Measurements from ENCODE around the gene CLPTM1.
"Not testable (repeated sequence)": the region's sequence is repeated elsewhere in the genome, so short reads cannot be mapped to it uniquely, and the experiment has no call there.

Gene CLPTM1

GRCh38 chr19:44908074-44908835 is 46.9 kb upstream of the CLPTM1 start:
- H4K20me1 ChIP-seq (ENCODE audit: insufficient read depth, low read length), result peaks cover 10% of the 10 kb centered on the region
- no peak overlapping the region for H3K4me2 ChIP-seq (ENCODE audit: insufficient read depth, low read length)
- no peaks in the 10 kb centered on the region for H3K4me1 ChIP-seq (ENCODE audit: insufficient read depth, low read length)
- no peaks in the 10 kb centered on the region for H3K27me3 ChIP-seq (ENCODE audit: insufficient read depth, low read length, poor library complexity)
- no peak overlapping the region for H3K4me3 ChIP-seq (ENCODE audit: low read depth in 1 of 2, low read length in 2 of 2)
- peaks cover 5% of the 10 kb centered on the region; the same call in 1 of the 2 replicates for H3K36me3 ChIP-seq (ENCODE audit: insufficient read depth, low read length)
- H2AFZ ChIP-seq (ENCODE audit: low read depth, low read length), result no peak overlapping the region
- H3K27ac ChIP-seq (ENCODE audit: low read length), result no peak overlapping the region
- ATAC-seq (ENCODE audit: insufficient read depth, low read depth) (no peak), DNase-seq (no peak)
- no peak overlapping the region for H3K9ac ChIP-seq (ENCODE audit: low read depth, low read length)
- H3K9me3 ChIP-seq (ENCODE audit: insufficient read depth, low read length, severe bottlenecking), result no peaks in the 10 kb centered on the region
- TF ChIP-seq CTCF (IDR thresholded peaks at IDR 0.05; ENCODE audit: borderline replicate concordance, extremely low read depth, low read length, poor library complexity, severe bottlenecking), result no peak
- no peak for TF ChIP-seq EZH2 (IDR thresholded peaks at IDR 0.05; ENCODE audit: borderline replicate concordance, low read depth, low read length, severe bottlenecking)
- no peaks in the 10 kb centered on the region for H3K79me2 ChIP-seq (ENCODE audit: insufficient read depth, low read length)

GRCh38 chr19:44908836-44909261 is 46.3 kb upstream of the CLPTM1 start:
- H3K36me3 ChIP-seq (ENCODE audit: insufficient read depth, low read length), result 0 out of 2 replicates have a peak, but pooled peaks cover 1% of the 10 kb centered on the region
- no peak overlapping the region for H3K4me3 ChIP-seq (ENCODE audit: low read depth in 1 of 2, low read length in 2 of 2)
- no peak overlapping the region for H3K4me2 ChIP-seq (ENCODE audit: insufficient read depth, low read length)
- no peaks in the 10 kb centered on the region for H3K9me3 ChIP-seq (ENCODE audit: insufficient read depth, low read length, severe bottlenecking)
- DNase-seq, result no peak
- H2AFZ ChIP-seq (ENCODE audit: low read depth, low read length), result no peak overlapping the region
- H3K27me3 ChIP-seq (ENCODE audit: insufficient read depth, low read length, poor library complexity), result no peaks in the 10 kb centered on the region
- ATAC-seq (ENCODE audit: insufficient read depth, low read depth), result no peak
- H3K4me1 ChIP-seq (ENCODE audit: insufficient read depth, low read length), result no peaks in the 10 kb centered on the region
- no peaks in the 10 kb centered on the region for H3K79me2 ChIP-seq (ENCODE audit: insufficient read depth, low read length)
- TF ChIP-seq CTCF (IDR thresholded peaks at IDR 0.05; ENCODE audit: borderline replicate concordance, extremely low read depth, low read length, poor library complexity, severe bottlenecking) (no peak), EZH2 (IDR thresholded peaks at IDR 0.05; ENCODE audit: borderline replicate concordance, low read depth, low read length, severe bottlenecking) (no peak)
- H3K9ac ChIP-seq (ENCODE audit: low read depth, low read length), result no peak overlapping the region
- H4K20me1 ChIP-seq (ENCODE audit: insufficient read depth, low read length), result peaks cover 7% of the 10 kb centered on the region
- H3K27ac ChIP-seq (ENCODE audit: low read length), result no peak overlapping the region

- Histone ChIP-seq H3K9ac (ENCODE audit: low read depth, low read length) (no peak overlapping the region), H3K27ac (ENCODE audit: low read length) (no peak overlapping the region), H3K9me3 (ENCODE audit: insufficient read depth, low read length, severe bottlenecking) (no peaks in the 10 kb centered on the region), H3K36me3 (ENCODE audit: insufficient read depth, low read length) (no peaks in the 10 kb centered on the region), H3K4me1 (ENCODE audit: insufficient read depth, low read length) (no peaks in the 10 kb centered on the region), H3K27me3 (ENCODE audit: insufficient read depth, low read length, poor library complexity) (peaks cover 6% of the 10 kb centered on the region), H3K4me2 (ENCODE audit: insufficient read depth, low read length) (no peak overlapping the region), H4K20me1 (ENCODE audit: insufficient read depth, low read length) (no peaks in the 10 kb centered on the region), H3K79me2 (ENCODE audit: insufficient read depth, low read length) (no peaks in the 10 kb centered on the region), H3K4me3 (ENCODE audit: low read depth in 1 of 2, low read length in 2 of 2) (no peak overlapping the region), H2AFZ (ENCODE audit: low read depth, low read length) (no peak overlapping the region)
- no peak for TF ChIP-seq EZH2 (IDR thresholded peaks at IDR 0.05; ENCODE audit: borderline replicate concordance, low read depth, low read length, severe bottlenecking)
- TF ChIP-seq CTCF (IDR thresholded peaks at IDR 0.05; ENCODE audit: borderline replicate concordance, extremely low read depth, low read length, poor library complexity, severe bottlenecking), result no peak
- ATAC-seq (ENCODE audit: insufficient read depth, low read depth) (no peak), DNase-seq (no peak)
Observed at GRCh38 chr19:44909775-44910174, 45.4 kb upstream of the CLPTM1 start.

GRCh38 chr19:44911896-44912295 is 43.3 kb upstream of the CLPTM1 start:
- H3K4me2 ChIP-seq (ENCODE audit: insufficient read depth, low read length); H3K36me3 ChIP-seq (ENCODE audit: insufficient read depth, low read length); H3K9ac ChIP-seq (ENCODE audit: low read depth, low read length): not testable (repeated sequence)

More at GRCh38 chr19:44911896-44912295, 43.3 kb upstream of the CLPTM1 start:
- H4K20me1 ChIP-seq (ENCODE audit: insufficient read depth, low read length); H2AFZ ChIP-seq (ENCODE audit: low read depth, low read length); H3K4me3 ChIP-seq (ENCODE audit: low read depth in 1 of 2, low read length in 2 of 2); DNase-seq; ATAC-seq (ENCODE audit: insufficient read depth, low read depth); H3K79me2 ChIP-seq (ENCODE audit: insufficient read depth, low read length); H3K27me3 ChIP-seq (ENCODE audit: insufficient read depth, low read length, poor library complexity); H3K4me1 ChIP-seq (ENCODE audit: insufficient read depth, low read length); H3K9me3 ChIP-seq (ENCODE audit: insufficient read depth, low read length, severe bottlenecking); H3K27ac ChIP-seq (ENCODE audit: low read length): not testable (repeated sequence)

Data from DND-41 (cell line).